GM21515 (cell line): Measurements from ENCODE around the gene SMARCB1.

Experiments used
- ATAC-seq: cut with Tn5 transposase; IDR thresholded peaks from one replicate; pipeline ENCODE4 v1.9.1; 2021; ENCODE audit not compliant: unreplicated experiment

The SMARCB1 gene

DNA sequence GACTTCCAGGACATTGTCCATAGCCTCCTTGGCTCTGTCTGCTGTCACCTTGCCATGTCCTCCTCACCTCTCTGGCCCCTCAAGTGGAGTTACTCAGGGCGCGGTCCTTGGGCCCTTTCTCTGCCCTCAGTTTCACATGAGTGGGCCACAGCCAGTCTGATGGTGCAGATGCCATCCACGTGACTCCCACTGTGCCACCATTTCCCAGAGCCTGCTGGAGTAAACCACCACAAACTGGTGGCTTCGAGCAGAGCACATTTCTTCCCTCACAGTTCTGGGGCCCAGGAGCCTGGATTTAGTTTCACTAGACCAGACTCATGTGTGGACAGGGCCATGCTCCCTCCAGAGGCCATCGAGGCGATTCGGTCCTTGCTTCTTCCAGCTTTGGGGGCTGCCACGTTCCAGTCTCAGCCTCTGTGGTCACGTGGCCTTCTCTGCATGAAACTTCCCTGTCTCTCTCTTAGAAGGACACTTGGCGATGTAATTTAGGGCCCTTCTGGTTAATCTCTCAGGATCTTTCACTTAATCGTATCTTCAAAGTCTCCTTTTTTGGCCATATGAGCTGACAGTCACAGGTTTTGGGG is 14.6 kb downstream of the SMARCB1 start:
- no peak for ATAC-seq

- no peak for ATAC-seq
Observed at GRCh38 chr22:23801886-23802377, 15.2 kb downstream of the SMARCB1 start.

DNA sequence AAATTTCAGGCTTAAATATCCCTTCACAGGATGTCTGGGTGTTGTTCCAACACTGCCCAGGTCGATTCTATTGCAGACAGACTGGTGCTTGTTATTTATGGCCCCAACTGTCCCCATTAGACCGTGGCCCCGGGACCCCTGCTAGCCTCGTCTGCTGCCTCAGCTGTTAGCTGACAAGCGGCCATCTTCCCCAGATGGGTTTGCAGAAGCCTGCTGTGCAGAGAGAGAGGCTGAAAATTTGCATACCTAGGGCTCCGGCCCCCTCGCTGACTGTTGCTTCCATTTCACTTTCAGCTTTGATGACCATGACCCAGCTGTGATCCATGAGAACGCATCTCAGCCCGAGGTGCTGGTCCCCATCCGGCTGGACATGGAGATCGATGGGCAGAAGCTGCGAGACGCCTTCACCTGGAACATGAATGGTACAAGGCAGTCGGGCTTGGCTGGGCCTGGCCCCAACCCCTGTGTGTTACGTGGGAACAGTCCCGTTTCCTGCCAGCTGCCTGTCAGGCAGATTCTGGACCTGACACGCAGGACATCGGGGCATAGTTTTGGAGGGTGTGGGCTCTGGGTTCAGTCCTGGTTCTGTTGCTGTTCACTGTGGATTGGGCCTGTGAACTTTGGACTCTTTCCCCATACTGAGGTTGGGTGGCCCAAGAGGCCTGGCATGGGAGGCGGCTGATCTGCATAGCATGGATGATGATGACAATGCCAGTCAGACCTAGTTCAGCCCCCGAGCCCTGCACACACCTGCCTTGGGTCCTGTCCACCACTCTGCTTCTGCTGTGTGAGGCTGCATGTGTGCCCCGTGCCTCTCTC is 16.4 kb downstream of the SMARCB1 start:
- no peak for ATAC-seq

DNA sequence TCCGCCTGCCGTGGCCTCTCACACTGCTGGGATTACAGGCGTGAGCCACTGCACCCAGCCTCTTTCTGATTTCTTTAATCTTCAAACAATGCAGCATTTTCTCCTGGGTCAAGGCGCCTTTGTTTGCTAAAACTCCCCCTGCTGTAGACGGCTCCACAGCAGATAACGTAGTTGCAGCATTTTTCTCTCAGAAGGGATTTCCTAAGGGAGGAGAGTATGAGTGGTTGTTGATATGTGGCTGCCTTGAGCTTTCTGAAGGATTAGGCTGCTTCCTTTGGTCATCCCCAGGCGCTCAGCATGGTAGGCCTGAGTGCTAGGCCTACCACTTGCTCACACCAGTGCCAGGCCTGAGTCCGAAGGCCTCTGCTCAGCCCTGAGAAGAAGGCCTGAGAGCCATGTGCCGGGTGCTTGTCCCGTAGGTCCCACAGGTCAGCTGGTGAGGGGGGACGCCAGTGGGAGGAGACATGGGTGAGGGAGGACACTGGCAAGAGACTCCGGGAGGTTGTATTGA is 18.1 kb downstream of the SMARCB1 start:
- no peak for ATAC-seq

- no peak for ATAC-seq
Observed at GRCh38 chr22:23806837-23807236, 20.1 kb downstream of the SMARCB1 start.

GRCh38 chr22:23812378-23812777 is 25.6 kb downstream of the SMARCB1 start:
- no peak for ATAC-seq

GRCh38 chr22:23815541-23816155 is 28.9 kb downstream of the SMARCB1 start:
- no peak for ATAC-seq

DNA sequence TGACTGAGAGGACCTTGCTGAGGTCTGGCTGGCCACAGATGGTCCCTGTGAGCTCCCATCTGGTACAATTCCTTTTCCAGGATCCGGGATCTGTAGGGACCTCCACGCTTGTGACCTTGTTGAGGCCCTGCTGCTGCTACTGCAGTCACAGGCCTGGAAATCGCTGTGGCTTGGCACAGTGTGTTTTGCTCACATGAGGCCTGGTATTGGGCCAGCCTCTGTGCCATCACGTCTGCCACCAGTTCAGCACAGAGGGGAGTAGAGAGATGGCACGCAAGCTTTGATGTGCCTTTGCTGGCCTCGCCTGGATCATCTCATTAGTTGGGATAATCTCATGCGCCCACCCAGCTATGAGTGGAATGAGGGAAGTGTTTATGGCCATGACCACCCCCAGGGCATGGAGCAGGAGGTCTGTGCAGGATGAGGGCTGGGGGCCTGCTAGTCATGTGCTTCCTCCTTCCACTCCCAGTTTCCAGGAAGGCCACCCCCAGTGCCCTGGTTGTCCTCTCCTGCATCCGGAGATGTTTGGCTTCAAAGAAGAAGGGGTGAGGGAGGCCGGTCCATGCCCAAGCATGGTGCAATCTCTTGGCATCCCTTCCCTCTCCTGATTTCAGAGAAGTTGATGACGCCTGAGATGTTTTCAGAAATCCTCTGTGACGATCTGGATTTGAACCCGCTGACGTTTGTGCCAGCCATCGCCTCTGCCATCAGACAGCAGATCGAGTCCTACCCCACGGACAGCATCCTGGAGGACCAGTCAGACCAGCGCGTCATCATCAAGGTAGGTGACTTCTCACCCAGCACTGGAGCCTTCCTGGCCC is 29.6 kb downstream of the SMARCB1 start:
- ATAC-seq = no peak

GRCh38 chr22:23817146-23817545 is 30.4 kb downstream of the SMARCB1 start:
- ATAC-seq = no peak

DNA sequence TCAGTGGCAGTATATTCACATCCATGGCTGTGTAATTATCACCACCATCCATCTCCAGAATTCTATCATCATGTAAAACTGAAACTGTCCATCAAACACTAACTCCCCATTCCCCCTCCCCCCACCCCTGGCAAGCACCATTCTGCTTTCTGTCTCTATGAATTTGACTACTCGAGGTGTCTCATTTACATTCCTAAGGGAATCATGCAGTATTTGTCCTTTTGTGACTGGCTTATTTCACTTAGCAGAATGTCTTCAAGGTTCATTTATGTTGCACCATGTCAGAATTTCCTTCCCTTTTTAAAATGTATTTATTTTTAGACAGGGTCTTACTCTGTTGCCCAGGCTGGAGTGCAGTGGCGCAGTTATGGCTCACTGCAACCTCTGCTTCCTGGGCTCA is 31.8 kb downstream of the SMARCB1 start:
- ATAC-seq = no peak

DNA sequence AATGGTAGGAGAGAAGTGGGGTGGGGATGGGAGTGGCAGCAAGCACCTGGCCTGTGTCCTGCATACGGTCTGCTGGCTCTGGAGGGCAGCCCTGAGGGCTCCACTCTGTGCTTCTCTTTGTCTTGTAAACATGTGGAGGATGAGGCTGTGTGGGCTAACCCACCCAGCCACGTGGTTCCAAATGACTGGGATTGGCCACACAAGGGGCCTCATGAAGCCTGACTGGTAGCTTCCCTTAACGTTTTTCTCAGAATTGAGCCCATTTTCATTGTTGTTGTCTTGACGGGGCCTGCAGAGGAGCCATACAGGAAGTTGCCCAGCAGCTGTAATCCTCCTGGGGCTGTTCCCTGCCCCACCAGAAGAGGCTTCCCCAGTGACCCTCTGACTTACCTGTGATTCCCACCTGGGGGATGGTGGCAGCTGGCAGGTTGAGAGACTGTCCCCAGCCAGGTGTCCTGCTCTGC is 34.0 kb downstream of the SMARCB1 start:
- ATAC-seq = no peak

GRCh38 chr22:23822101-23822671 is 35.4 kb downstream of the SMARCB1 start:
- ATAC-seq = no peak

DNA sequence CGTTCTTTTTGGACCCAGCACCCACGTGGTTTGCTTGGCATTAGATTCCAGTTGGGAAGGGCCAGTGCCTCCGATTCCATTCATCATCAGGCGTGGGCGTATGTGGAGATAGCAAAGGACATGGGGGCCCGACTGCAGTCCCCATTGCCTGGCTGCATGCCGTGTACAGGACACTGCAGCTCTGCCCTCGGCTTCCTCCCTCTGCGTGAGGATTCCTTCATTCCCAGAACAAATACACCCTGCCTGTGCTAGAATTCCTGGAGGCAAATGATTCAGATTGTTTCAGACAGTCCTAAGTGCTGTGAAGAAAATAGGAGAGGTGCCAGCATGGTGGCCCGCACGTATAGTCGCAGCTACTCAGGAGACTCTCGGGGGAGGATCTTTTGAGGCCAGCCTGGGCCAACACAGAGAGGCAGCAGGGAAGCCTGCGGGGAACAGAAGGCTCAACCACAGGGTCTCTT is 36.6 kb downstream of the SMARCB1 start:
- no peak for ATAC-seq

DNA sequence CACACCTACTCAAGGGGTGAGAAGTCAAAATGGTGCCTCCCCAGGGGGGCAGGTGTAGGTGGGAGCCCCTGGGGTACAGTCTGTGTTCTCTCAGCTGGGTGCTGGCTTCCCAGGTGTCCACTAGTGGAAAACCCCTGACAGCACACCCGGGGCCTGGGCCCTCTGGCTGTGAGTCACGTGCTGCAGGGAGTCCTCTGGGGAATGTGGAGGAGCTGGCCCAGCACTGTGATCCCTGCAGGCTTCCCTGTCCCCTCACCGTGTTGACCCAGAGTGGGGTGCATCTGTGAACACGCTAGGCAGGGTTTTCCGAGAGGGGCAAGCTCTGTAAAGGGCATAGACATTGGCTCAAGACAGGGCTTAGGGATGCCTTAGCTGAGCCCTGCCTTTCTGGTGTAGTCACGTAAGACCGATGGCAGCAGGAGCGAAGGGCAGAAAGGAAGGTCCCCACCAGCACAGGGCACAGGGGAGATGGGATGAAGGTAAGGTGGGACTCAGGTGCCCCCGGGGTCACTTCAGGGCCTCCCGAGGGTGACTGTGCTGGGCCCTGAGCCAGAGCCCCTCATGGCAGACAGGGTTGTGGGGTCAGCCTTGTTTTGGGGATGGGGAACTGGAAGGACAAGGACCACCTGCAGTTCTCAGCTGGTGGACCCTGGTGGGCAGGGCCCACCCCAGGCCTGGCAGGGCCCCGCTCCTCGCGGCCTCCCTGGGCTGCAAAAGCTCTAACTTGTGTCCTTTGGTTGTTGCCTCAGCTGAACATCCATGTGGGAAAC is 37.9 kb downstream of the SMARCB1 start:
- no peak for ATAC-seq

DNA sequence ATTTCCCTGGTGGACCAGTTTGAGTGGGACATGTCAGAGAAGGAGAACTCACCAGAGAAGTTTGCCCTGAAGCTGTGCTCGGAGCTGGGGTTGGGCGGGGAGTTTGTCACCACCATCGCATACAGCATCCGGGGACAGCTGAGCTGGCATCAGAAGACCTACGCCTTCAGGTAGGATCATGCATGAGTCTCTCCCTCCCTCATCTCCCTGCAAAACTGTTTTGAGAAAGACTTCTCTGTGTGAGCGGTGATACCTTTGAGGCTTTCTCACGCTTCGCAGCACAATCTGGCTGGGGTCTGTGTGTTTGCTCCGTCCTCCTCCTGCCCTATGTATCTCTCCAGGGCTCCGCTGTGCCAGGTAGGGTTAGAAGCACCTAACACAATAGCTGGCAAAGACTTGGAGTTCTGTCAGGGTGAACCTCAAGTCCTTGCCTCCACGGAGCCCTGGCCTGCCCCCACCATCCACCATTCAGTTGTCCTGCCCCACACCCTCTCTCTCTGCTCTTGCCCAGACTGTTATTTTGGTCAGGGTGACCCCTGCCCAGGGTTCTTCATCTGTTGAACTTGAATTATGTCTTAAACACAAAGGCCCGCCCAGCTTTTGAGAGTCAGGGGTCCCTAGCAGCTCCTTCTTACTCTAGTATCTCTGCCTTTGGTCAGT is 38.6 kb downstream of the SMARCB1 start:
- ATAC-seq = no peak

- ATAC-seq = no peak
Observed at GRCh38 chr22:23826510-23827350, 40.0 kb downstream of the SMARCB1 start.

GRCh38 chr22:23827351-23827995 is 40.7 kb downstream of the SMARCB1 start:
- no peak for ATAC-seq
